Esophagus (tissue), 2 donors: ENCODE measurements around the gene ZBTB12. TPM values are rescaled to one million over a fixed set of nuclear protein-coding genes. Genes with fewer than 3 reads are reported as not detected.
"Not testable (repeated sequence)": the region's sequence is repeated elsewhere in the genome, so short reads cannot be mapped to it uniquely, and the experiment has no call there.

Source experiments
- H3K27ac ChIP-seq, 2 donors: one replicate each; pipeline ENCODE4 v1.5.1; 2013; ENCODE audit warnings: low read depth in 2 of 2, mild to moderate bottlenecking in 2 of 2, inconsistent platforms in 1 of 2, low read length in 1 of 2, moderate library complexity in 1 of 2
- H3K27me3 ChIP-seq, 2 donors: one replicate each; pipeline ENCODE4 v1.6.1; 2013; ENCODE audit warnings: low read length in 2 of 2, control low read depth in 1 of 2, mild to moderate bottlenecking in 1 of 2; ENCODE audit not compliant: insufficient read depth in 2 of 2, control insufficient read depth in 1 of 2
- H3K36me3 ChIP-seq, 2 donors: one replicate each; pipeline ENCODE4 v1.6.1; 2013; ENCODE audit warnings: low read length in 1 of 2; ENCODE audit not compliant: control insufficient read depth in 2 of 2, insufficient read depth in 2 of 2
- H3K4me1 ChIP-seq, 2 donors: one replicate each; pipeline ENCODE4 v1.6.1; 2013; ENCODE audit warnings: low read length in 1 of 2; ENCODE audit not compliant: control insufficient read depth in 2 of 2, insufficient read depth in 2 of 2
- H3K4me3 ChIP-seq, 2 donors: one replicate each; pipeline ENCODE4 v1.5.1; 2013; ENCODE audit warnings: low read length in 2 of 2, mild to moderate bottlenecking in 2 of 2, low read depth in 1 of 2, moderate library complexity in 1 of 2
- H3K9me3 ChIP-seq, 2 donors: one replicate each; pipeline ENCODE4 v1.6.1; 2013; ENCODE audit warnings: mild to moderate bottlenecking in 2 of 2, low read depth in 1 of 2, low read length in 1 of 2, moderate library complexity in 1 of 2; ENCODE audit not compliant: control insufficient read depth in 2 of 2, insufficient read depth in 1 of 2
- WGBS, 2 donors: extraction: QIAGEN DNeasy Blood & Tissue Kit; methylation state at CpG; one replicate each; pipeline ENCODE4 v1.1.7; 2013; 5-methylcytosine and 5-hydroxymethylcytosine counted together
- polyA plus RNA-seq, 2 donors: library from polyadenylated mRNA; stranded (reverse); fragments of 200-250 nt; gene quantifications; one replicate each; pipeline ENCODE4 v1.2.3, GENCODE V29; 2013
- donor health status: healthy with polysubstance abuse.
- donor health status: Bipolar disorder and iron deficiency.

Gene ZBTB12
- polyA plus RNA-seq, 2 donors = 2.4 to 3.6 TPM

DNA sequence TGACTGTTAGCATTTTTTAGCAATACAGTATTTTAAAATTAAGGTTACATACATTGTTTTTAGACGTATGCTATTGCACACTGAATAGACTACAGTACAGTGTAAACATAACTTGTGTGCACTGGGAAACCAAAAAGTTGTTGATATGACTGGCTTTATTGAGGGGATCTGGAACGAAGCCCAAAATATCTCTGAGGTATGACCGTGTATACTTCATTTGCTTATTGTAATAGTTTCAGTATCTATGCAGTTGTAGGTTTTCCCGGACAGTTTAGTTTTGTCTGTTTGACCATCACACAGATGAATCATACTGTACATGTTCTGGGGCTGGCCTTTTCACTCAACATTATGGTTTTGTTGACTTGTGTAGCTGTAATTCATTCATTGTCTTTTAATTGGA is 6.9 kb upstream of the ZBTB12 start:
- H3K9me3 ChIP-seq = no peaks in the 10 kb centered on the region
- H3K4me3 ChIP-seq = no peak overlapping the region
- H3K36me3 ChIP-seq = no peaks in the 10 kb centered on the region
- no peaks in the 10 kb centered on the region for H3K27me3 ChIP-seq
- no peaks in the 10 kb centered on the region for H3K4me1 ChIP-seq
- H3K27ac ChIP-seq = no peak overlapping the region
- 34 to 39% methylated on average over 4 of the region's 4 CpGs for WGBS, 2 donors

DNA sequence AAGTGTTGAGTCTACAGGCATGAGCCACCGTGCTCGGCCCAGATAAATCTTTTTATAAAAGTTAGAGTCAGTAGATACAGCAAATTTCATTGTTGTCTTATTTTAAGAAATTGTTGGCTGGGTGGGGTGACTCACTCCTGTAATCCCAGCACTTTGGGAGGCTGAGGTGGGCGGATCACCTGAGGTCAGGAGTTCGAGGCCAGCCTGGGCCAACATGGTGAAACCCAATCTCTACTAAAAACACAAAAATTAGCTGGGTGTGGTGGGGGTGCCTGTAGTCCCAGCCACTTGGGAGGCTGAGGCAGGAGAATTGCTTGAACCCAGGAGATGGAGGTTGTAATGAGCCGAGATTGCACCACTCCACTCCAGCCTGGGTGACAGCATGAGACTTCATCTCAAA is 6.4 kb upstream of the ZBTB12 start:
- not testable (repeated sequence) for H3K9me3 ChIP-seq, H3K27ac ChIP-seq, H3K4me3 ChIP-seq, H3K36me3 ChIP-seq, H3K4me1 ChIP-seq, H3K27me3 ChIP-seq
- 79 to 83% methylated on average over 5 of the region's 5 CpGs for WGBS, 2 donors

DNA sequence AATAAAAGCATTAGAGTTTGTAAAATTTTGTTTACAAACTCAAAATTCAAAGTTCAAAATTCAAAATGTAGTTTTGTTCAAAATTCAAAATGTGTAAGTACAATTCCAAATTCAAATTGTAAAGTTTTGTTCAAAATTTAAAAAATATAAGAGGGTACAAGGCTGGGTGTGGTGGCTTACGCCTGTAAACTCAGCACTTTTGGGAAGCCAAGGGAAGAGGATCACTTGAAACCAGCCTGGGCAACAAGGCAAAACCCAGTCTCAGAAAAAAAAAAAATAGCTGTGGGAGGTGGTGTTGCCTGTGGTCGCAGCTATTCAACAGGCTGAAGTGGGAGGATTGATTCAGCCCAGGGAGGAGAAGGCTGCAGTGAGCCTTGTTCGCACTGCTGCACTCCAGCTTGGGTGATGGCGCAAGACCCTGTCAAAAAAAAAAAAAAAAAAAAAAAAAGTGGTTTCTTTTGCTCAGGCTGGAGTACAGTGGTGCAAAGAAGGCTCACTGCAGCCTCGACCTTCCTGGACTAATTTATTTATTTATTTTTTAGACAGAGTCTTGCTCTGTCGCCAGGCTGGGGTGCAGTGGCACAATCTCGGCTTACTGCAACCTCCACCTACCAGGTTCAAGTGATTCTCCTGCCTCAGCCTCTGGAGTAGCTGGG is 5.4 kb upstream of the ZBTB12 start:
- H3K36me3 ChIP-seq = no peaks in the 10 kb centered on the region
- no peaks in the 10 kb centered on the region for H3K27me3 ChIP-seq
- no peak overlapping the region for H3K4me3 ChIP-seq
- H3K27ac ChIP-seq = no peak overlapping the region
- peaks cover 0 to under 1% of the 10 kb centered on the region in 2 donors for H3K4me1 ChIP-seq
- H3K9me3 ChIP-seq = no peaks in the 10 kb centered on the region
- WGBS, 2 donors = 52 to 63% methylated on average over 7 of the region's 7 CpGs

DNA sequence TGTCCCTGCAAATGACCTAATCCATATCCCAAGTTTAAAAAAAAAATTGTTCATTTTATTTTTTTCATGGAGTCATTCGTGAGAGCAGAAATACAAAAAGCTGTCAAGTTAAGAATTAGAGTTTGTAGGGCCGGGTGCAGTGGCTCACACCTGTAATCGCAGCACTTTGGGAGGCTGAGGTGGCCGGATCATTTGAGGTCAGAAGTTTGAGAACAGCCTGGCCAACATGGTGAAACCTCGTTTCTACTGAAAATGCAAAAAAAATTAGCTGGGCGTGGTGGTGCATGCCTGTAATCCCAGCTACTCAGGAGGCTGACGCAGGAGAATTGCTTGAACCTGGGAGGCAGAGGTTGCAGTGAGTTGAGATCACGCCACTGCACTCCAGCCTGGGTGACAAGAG is 4.8 kb upstream of the ZBTB12 start:
- not testable (repeated sequence) for H3K4me3 ChIP-seq, H3K9me3 ChIP-seq, H3K27me3 ChIP-seq, H3K27ac ChIP-seq, H3K4me1 ChIP-seq, H3K36me3 ChIP-seq
- WGBS, 2 donors = 80% methylated on average over 8 of the region's 8 CpGs

DNA sequence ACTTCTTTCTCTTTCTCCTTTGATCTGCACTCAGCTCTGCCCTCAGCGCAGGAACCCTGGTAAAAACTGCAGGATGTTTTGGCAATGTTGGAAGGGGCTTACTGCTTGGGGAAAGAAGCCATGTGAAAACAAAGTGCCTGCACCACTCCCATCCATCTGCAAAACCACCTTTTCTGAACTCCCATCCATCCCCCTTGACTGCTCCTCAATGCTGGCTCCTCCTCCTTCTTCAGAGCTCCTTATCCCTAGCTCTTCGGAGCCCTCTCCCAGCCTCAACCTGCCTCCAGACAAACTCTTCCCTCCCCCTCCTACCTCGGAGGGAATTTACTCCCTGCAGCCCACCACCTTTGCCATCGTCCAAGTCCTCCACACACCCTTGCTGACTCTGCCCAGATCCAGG is 4.2 kb upstream of the ZBTB12 start:
- H3K36me3 ChIP-seq = no peaks in the 10 kb centered on the region
- 33 to 44% methylated on average over 4 of the region's 4 CpGs for WGBS, 2 donors
- peaks cover 2 to 3% of the 10 kb centered on the region in 2 donors for H3K4me1 ChIP-seq
- no peaks in the 10 kb centered on the region for H3K27me3 ChIP-seq
- no peak overlapping the region for H3K4me3 ChIP-seq
- no peaks in the 10 kb centered on the region for H3K9me3 ChIP-seq
- no peak overlapping the region for H3K27ac ChIP-seq

DNA sequence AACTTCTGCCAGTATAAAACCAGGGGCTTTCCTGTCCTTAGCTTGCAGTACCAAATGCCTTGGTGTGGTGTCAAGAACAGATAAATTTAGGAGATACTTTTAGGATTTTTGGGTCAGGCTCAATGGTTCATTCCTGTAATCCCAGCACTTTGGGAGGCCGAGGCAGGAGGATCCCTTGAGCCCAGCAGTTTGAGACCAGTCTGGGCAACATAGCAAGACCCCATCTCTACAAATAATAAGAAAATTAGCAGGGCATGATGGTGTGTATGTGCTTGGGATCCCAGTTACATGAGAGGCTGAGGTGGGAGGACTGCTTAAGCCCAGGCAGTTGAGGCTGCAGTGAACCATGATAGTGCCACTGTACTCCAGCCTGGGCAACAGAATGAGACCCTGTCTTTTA is 3.2 kb upstream of the ZBTB12 start:
- H3K4me3 ChIP-seq = no peak overlapping the region
- H3K27me3 ChIP-seq = no peaks in the 10 kb centered on the region
- H3K9me3 ChIP-seq = no peaks in the 10 kb centered on the region
- no peaks in the 10 kb centered on the region for H3K36me3 ChIP-seq
- WGBS, 2 donors = 87 to 100% methylated on average over 1 of the region's 1 CpG
- peaks cover 3 to 8% of the 10 kb centered on the region in 2 donors for H3K4me1 ChIP-seq
- no peak overlapping the region for H3K27ac ChIP-seq

DNA sequence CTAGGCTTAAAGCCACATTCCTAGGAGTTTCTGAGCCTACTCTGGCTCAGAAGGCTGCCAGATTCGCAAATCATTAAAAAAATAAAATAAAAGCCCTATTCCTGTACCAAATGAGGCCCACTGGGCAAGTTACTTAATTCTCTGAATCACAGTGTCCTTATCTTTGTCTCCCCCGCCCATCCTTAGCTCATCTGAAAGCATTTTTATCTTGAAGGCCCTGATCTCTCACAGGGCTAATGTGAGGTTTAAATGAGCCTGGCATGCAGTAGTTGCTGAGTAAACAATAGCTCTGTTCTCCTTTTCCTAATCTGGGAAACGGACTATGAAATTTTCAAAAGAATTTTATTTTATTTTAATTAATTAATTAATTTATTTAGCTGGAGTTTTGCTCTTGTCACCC is 2.1 kb upstream of the ZBTB12 start:
- no peak overlapping the region for H3K27ac ChIP-seq
- peaks cover 3 to 8% of the 10 kb centered on the region in 2 donors for H3K4me1 ChIP-seq
- H3K4me3 ChIP-seq = no peak overlapping the region
- peaks cover 0 to 3% of the 10 kb centered on the region in 2 donors for H3K36me3 ChIP-seq
- 71 to 86% methylated on average over 3 of the region's 3 CpGs for WGBS, 2 donors
- no peaks in the 10 kb centered on the region for H3K9me3 ChIP-seq
- no peaks in the 10 kb centered on the region for H3K27me3 ChIP-seq

DNA sequence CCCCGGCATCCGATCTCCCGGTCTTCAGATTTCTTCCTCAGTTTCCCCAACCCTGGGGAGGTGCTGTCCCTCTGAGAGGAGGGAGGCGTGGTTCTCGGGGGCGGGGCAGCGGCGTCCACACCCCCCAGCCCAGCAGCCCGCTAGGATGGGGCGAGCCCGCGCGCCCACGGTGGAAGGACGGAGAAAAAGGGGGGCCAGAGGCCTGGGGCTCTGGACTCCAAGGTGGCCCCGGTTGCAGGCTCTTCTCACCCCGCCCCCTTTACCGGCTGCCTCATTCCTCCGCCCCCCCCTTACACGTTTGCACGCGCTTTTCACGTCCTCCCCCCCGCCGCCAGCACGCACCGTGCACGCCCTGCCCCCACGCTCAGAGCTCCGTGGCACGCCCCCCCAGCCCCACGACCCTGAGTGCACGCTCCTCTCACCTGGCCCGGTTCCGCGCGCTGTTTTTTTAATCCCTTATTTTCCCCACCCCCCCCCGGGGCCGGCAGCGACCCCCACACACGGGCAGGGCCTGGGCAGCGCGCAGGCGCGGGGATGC is 402 bp downstream of the ZBTB12 start:
- Histone ChIP-seq H3K4me1 (peaks cover 3 to 8% of the 10 kb centered on the region in 2 donors), H3K9me3 (no peaks in the 10 kb centered on the region), H3K4me3 (peak overlapping the region; percentile 58 to 74), H3K36me3 (peaks cover 0 to 3% of the 10 kb centered on the region in 2 donors), H3K27me3 (no peaks in the 10 kb centered on the region), H3K27ac (peak overlapping the region; percentile 77 to 91)
- WGBS, 2 donors = 2% methylated on average over 30 to 45 of the region's 45 CpGs

DNA sequence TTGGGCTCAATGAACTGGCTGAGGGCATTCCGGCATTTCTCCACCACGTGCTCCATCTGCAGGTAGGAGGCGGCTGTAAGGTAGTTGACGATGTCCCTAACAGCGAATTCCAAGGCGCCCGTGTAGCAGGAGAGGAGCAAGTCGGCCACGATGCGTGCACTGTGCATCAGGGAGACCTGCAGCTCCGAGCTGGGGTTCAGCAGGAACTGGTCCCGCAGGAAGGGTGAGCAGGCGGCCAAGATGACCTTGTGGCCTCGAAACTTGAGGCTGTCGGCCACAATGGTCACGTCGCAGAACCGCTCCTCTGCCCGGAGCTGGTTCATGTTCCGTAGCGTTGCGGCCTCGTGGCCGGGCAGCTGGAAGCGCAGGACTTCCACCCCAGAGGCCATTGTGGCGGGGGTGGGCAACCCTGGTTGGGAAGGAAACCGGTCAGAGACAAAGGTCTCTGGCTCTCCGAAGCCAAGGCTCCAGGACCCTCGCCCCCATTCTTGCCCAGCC is 920 bp downstream of the ZBTB12 start:
- 27 to 29% methylated on average over 29 of the region's 29 CpGs for WGBS, 2 donors
- peaks cover 0 to 3% of the 10 kb centered on the region in 2 donors for H3K36me3 ChIP-seq
- H3K4me3 ChIP-seq = peak overlapping the region; percentile 58 to 74
- peaks cover 3 to 8% of the 10 kb centered on the region in 2 donors for H3K4me1 ChIP-seq
- H3K27me3 ChIP-seq = no peaks in the 10 kb centered on the region
- H3K27ac ChIP-seq = peak overlapping the region; percentile 77 to 91
- no peaks in the 10 kb centered on the region for H3K9me3 ChIP-seq
